ENCODE results near the gene FBXL4. TPM values are rescaled to one million over a fixed set of nuclear protein-coding genes. Genes with fewer than 3 reads are reported as not detected.

FBXL4 gene
- total RNA-seq, 2 experiments from 2014 or later = 12.5 to 15.4 TPM

DNA sequence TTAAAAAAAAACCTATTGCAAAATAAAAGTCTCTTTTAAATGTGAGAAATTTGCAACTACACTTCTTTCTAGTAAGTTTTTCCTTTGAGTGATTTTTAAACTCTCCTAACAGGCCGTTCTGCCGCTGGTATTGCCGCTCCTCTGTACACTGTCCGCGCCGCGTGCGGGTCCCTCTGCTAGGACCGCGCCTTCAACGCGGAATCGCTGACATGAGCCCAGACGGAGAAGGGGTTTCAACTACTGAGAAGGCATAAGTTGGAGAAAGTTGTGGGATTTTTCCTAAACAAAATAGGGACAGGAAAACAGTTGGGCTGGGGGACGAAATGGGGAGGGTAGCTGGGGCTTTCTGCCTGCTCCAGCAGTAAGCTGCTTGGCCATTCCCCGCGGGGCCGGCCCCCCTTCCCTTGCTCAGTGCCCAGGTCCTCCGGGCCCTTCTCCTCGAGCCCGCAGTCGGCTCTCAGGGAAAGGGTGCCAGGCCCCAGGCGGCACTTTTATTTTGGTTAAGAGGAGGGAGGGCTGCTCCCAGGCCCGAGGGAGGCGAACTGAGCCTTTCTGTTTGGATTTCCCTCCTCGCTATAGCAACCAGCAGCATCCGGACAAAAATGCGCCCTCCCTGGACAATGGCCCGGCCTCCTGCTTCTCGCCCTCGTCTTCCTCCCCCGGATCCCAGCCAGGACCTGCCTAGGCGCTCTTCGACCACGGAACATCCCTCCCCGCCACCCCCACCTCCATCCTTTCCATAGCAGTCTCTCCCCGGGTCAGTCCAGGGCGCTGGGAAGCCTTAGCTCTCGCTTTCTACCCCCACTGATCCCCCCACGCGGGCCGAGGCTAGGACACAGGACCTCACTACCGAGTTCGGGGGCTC, 120.2 kb downstream of the FBXL4 start:
- Mint-ChIP-seq H3K27me3 (peaks cover 84% of the 10 kb centered on the region), H3K4me3 (no peak overlapping the region), H3K9me3 (no peaks in the 10 kb centered on the region), H3K36me3 (no peaks in the 10 kb centered on the region), H3K4me1 (peaks cover 17% of the 10 kb centered on the region), H3K27ac (no peak overlapping the region)
- no peak for ATAC-seq (ENCODE audit: low read depth)
- POLR2A ChIA-PET = no interaction called here
- no peak for DNase-seq

DNA sequence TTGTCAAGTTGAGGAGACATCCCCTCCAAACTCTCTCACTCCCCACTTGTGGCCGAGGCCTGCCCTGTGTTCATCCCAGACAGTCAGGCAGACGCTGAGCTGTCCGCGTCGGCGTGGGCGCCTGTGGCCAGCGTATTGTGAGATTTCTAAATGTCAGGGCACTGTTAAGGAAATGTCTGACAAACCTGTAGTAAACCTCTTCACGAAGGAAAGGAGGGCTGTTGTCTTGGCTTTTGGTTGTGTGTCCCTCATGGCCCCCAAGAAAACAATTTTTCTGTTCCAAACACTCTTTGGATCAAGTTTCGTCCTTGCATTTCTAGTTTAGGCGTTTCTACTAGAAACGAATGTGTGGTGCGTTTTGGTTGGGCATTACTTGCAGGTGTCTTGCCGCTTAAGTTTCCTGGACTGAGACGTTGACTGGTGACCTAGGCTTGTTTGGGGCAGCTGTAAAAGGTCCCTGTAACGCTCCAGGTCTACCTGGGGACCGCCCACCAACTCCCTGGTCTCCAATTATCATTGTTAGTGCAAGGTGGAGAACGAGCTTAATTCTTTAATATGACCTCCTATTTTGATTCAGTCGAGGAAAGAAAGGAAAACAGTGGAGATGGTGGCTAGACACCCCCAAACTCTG, 122.0 kb downstream of the FBXL4 start:
- DNase-seq (no peak), ATAC-seq (ENCODE audit: low read depth) (no peak)
- Mint-ChIP-seq H3K4me1 (peaks cover 14% of the 10 kb centered on the region), H3K36me3 (no peaks in the 10 kb centered on the region), H3K27me3 (peaks cover 86% of the 10 kb centered on the region), H3K27ac (no peak overlapping the region), H3K4me3 (no peak overlapping the region), H3K9me3 (no peaks in the 10 kb centered on the region)
- POLR2A ChIA-PET = no interaction called here

DNA sequence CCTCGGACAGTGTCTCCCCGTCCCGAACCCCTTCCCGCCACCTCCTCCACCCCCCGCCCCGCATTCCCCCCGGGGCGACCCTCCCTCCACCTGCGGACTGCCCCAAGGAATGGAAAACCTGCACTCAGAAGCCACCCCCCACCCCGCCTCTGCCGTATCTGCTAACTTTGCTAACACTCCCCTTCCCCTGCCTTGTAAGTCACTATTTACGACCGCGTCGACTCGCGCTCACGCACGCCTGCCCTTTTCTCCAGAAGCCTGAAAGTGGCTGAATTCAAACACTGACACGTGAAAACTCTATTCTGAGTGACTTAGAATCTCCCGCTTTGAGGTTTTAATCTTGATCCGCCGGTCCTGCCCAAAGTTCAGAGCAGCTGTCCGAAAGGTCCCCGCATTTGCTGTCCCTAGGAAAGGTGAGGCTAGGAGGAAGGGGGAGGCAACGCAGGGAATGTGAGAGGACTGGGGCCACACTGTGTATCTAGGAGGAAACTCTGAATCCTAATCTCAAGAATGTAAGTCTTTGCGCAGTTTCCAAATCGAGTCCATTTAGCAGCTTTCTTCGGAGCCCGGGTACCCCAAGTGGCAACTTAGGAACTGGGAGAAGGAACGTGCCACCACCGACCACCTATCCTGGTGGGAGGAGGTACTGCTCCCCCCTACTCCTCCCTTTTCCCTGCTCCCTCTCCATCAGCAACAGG, 122.7 kb downstream of the FBXL4 start:
- POLR2A ChIA-PET = no interaction called here
- H3K4me1 Mint-ChIP-seq = peaks cover 14% of the 10 kb centered on the region
- H3K4me3 Mint-ChIP-seq = peak overlapping the region; percentile 54
- H3K27me3 Mint-ChIP-seq = peaks cover 83% of the 10 kb centered on the region
- H3K27ac Mint-ChIP-seq = peak overlapping the region; percentile 5
- H3K9me3 Mint-ChIP-seq = no peaks in the 10 kb centered on the region
- H3K36me3 Mint-ChIP-seq = no peaks in the 10 kb centered on the region
- no peak for ATAC-seq (ENCODE audit: low read depth)
- DNase-seq = no peak

DNA sequence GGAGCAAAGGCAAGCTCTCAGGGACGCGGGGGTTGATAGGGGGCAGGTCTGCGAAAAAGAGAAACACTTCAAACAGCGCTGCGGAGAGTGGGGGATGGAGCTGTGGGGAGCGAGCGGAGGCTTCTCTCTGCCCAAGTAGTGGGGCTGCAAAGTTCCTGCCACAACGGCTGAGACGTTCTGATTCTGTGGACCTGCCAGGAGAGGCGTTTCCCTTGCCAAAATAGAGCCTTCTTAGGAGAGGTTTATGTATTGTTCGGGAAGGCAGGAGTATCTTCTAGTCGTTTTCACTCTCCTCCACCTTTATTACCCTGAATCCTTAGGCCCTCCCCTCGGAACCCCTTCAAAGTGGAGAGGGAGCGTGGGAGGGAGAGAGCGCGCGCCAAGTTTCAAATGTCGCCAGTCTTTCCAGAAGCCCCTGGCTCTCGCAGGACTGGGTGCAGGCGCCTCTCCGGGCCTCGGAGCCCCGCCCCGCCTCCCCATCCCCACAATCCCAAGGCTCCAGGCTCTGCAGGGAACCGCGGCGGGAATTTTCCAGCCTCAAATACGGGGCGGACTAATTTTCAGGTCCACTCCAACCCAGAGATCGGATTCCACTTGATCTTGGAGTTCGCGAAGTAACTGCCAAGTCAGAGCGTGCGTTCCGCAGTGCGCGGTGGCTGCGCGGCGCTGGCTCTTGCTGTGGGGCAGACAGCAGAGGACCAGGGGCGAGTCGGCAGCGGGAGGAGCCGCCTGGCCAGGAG, 123.4 kb downstream of the FBXL4 start:
- H3K4me3 Mint-ChIP-seq = peak overlapping the region; percentile 59
- DNase-seq (no peak), ATAC-seq (ENCODE audit: low read depth) (no peak)
- no peaks in the 10 kb centered on the region for H3K36me3 Mint-ChIP-seq
- no peak overlapping the region for H3K27ac Mint-ChIP-seq
- peaks cover 80% of the 10 kb centered on the region for H3K27me3 Mint-ChIP-seq
- H3K9me3 Mint-ChIP-seq = no peaks in the 10 kb centered on the region
- POLR2A ChIA-PET = no interaction called here
- peaks cover 14% of the 10 kb centered on the region for H3K4me1 Mint-ChIP-seq

DNA sequence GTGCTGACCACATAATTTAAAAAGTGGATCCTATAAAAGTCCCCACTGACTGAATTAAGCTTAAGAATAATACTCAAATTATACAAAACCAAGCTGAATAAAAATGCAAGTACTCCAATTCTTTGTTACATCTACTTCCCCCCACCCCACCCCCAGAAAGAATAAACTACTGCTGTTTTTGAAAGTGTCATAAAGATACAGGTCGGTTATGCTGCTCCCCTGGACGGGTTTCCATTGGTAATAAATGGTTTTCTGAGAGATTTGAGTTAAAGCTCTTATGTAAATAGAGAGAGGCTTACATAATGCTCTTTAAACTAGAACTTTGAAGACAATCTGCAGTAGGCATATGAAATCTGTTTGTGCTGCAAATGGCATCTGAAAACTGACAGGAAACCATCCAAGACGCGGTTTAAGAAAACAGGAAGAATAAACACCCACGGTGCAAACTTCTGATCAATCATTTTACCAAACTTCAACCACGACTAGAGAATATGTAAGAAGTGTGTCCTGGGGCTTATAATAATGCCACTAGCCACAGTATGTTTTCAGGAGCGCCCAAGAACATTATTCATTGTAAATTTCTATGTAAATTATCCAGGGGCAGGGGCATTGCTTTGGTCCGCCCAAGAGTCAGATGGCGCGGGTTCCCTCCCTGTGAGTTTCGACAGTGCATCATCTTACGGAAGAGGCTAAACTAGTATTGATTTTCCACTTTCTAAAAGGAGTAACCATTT, 124.2 kb downstream of the FBXL4 start:
- Mint-ChIP-seq H3K27ac (no peak overlapping the region), H3K36me3 (no peaks in the 10 kb centered on the region), H3K9me3 (no peaks in the 10 kb centered on the region), H3K4me1 (peaks cover 14% of the 10 kb centered on the region), H3K27me3 (peaks cover 78% of the 10 kb centered on the region), H3K4me3 (peak overlapping the region; percentile 59)
- ATAC-seq (ENCODE audit: low read depth) (no peak), DNase-seq (no peak)
- POLR2A ChIA-PET = no interaction called here

DNA sequence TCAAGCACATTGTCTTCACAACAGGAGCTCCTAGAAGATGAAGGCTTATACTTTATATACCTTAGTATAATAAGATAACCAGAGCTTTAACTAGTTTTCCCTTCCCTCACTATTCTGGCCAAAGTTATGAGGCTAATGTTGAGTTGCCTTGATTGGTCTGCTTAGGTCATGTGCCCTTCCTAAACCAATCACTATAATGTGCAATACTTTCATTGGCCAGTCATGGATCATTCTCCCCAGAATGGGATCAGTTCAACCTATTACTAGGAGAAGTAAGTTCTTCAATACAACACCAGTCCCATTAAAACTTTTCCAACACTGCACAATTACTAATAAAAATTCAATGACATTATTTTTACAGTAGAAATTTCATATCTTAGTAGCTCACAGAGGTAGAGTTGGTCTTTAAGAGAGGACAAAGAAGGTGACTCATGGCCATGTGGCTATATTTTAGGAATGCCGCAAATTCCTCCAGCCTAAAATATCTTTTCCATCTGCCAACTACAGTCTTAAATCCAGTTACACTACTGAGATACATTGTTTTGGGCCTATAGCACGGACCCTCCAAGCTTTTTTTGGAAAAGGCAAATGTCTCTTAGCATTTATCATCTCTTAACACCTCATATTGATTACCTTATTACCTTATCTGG, 125.9 kb downstream of the FBXL4 start:
- ATAC-seq (ENCODE audit: low read depth) (no peak), DNase-seq (no peak)
- POLR2A ChIA-PET = no interaction called here
- Mint-ChIP-seq H3K27me3 (peaks cover 65% of the 10 kb centered on the region), H3K9me3 (no peaks in the 10 kb centered on the region), H3K4me3 (no peak overlapping the region), H3K4me1 (peaks cover 10% of the 10 kb centered on the region), H3K27ac (no peak overlapping the region), H3K36me3 (no peaks in the 10 kb centered on the region)

Other genes starting within 250 kb of the FBXL4 start
- gene POU3F2, start 113.4 kb downstream of the FBXL4 start, total RNA-seq = not detected

Data from activated naive CD8-positive, alpha-beta T cell treated with anti-CD3 and anti-CD28 coated beads, Interleukin-2, amount 10 ng/mL, durations not matched to agents 7 days and 5 days (primary cell).